Prostate gland (tissue), 2 donors: ENCODE measurements around the gene ZSCAN30. TPM values are rescaled to one million over a fixed set of nuclear protein-coding genes. Genes with fewer than 3 reads are reported as not detected.

ENCODE experiments used
- DNase-seq: peaks from one replicate; pipeline ENCODE4 v3.0.0-alpha.2; 2019; ENCODE audit warnings: low spot score
- H3K27ac ChIP-seq, 2 donors: fragments of 200-600 bp; sonication (generic); 2 replicates each; pipeline ENCODE4 v1.5.1; 2017 to 2019
- H3K27me3 ChIP-seq: fragments of 200-600 bp; sonication (generic); replicated peaks from 2 replicates; pipeline ENCODE4 v1.5.1; 2019; ENCODE audit not compliant: insufficient read depth
- H3K36me3 ChIP-seq, 2 donors: fragments of 200-600 bp; sonication (generic); 1 replicate in 1 of 2; 2 replicates in 1 of 2; pipeline versions ENCODE4 v1.5.1 to v1.8.1; 2017 to 2019
- H3K4me1 ChIP-seq: fragments of 200-600 bp; sonication (generic); replicated peaks from 2 replicates; pipeline ENCODE4 v1.5.1; 2019
- H3K4me3 ChIP-seq, 2 donors: fragments of 200-600 bp; sonication (generic); 2 replicates each; pipeline ENCODE4 v1.5.1; 2017 to 2019
- H3K9me3 ChIP-seq: fragments of 200-600 bp; sonication (generic); 2 replicates; pipeline ENCODE4 v1.5.1; 2017
- CTCF ChIP-seq, 4 experiments: fragments of 200-600 bp in 2 of 4; fragments of 450-650 bp in 2 of 4; sonication (generic) in 2 of 4; IDR thresholded peaks; 1 replicate in 3 of 4; 2 replicates in 1 of 4; pipeline ENCODE4 v1.5.1; 2016 to 2019; ENCODE audit warnings: antibody characterized with exemption in 4 of 4, mild to moderate bottlenecking in 2 of 4, moderate library complexity in 2 of 4
- POLR2A ChIP-seq: fragments of 450-650 bp; IDR thresholded peaks from one replicate; pipeline ENCODE4 v1.6.1; 2016; ENCODE audit warnings: antibody characterized with exemption, mild to moderate bottlenecking
- POLR2AphosphoS5 ChIP-seq: sonication (generic); formaldehyde crosslinking; IDR thresholded peaks from one replicate; pipeline ENCODE4 v1.6.1; 2017; ENCODE audit warnings: antibody characterized with exemption
- whole genome bisulfite sequencing: methylation state at CpG from one replicate; pipeline ENCODE4 v1.1.5; 2018; 5-methylcytosine and 5-hydroxymethylcytosine counted together
- intact Hi-C: fragments of 100-400 bp; cut with DNase I; formaldehyde crosslinking; loops from one replicate; pipeline ENCODE4 v1.14.2; 2022
- total RNA-seq, 2 donors: library from RNA; depleted of rRNA; stranded (reverse); fragments of >200 nt; gene quantifications; one replicate each; pipeline ENCODE4 v1.1.0, GENCODE V29; 2016

The ZSCAN30 gene
- total RNA-seq, 2 donors from 2014 or later, result 18.3 to 21.3 TPM

DNA sequence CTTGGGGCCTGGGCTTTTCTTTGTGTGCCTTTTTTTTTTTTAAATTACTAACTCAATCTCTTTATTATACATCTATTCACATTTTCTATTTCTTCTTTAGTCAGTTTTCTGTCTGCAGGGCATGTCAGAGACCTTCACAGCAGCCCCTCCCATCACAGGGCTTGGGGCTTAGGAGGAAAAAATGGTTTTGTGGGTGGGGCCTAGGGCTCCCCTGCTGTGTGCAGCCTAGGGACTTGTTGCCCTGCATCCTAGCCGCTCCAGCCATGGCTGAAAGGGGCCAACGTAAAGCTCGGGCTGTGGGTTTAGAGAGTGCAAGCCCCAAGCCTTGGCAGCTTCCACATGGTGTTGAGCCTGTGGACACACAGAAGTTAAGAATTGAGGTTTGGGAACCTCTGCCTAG, 13.8 kb downstream of the ZSCAN30 start:
- no peak overlapping the region for H3K27ac ChIP-seq
- intact Hi-C loops, result no loop called here
- WGBS, result 100% methylated on average over 3 of the region's 3 CpGs
- no peak for TF ChIP-seq POLR2A
- TF ChIP-seq POLR2AphosphoS5, result no peak
- TF ChIP-seq CTCF (IDR thresholded peaks at IDR 0.05), result no peak
- H3K4me1 ChIP-seq, result no peaks in the 10 kb centered on the region
- H3K4me3 ChIP-seq, result no peak overlapping the region
- no peaks in the 10 kb centered on the region for H3K9me3 ChIP-seq
- DNase-seq, result no peak
- no peaks in the 10 kb centered on the region for H3K27me3 ChIP-seq
- H3K36me3 ChIP-seq, result no peaks in the 10 kb centered on the region

GRCh38 chr18:35271656-35272055, 18.4 kb downstream of the ZSCAN30 start:
- Histone ChIP-seq H3K36me3 (no peaks in the 10 kb centered on the region), H3K27me3 (no peaks in the 10 kb centered on the region), H3K4me3 (no peak overlapping the region), H3K9me3 (no peaks in the 10 kb centered on the region), H3K27ac (no peak overlapping the region), H3K4me1 (no peaks in the 10 kb centered on the region)
- intact Hi-C loops, result no loop called here
- TF ChIP-seq CTCF (IDR thresholded peaks at IDR 0.05) (no peak), POLR2A (no peak), POLR2AphosphoS5 (no peak)
- no peak for DNase-seq
- WGBS, result 96% methylated on average over 16 of the region's 35 CpGs

- H3K9me3 ChIP-seq, result no peaks in the 10 kb centered on the region
- WGBS, result 94% methylated on average over 2 of the region's 2 CpGs
- no peaks in the 10 kb centered on the region for H3K4me1 ChIP-seq
- no peak overlapping the region for H3K27ac ChIP-seq
- no peak overlapping the region for H3K4me3 ChIP-seq
- TF ChIP-seq POLR2AphosphoS5 (no peak), CTCF (IDR thresholded peaks at IDR 0.05) (no peak), POLR2A (no peak)
- intact Hi-C loops, result no loop called here
- no peaks in the 10 kb centered on the region for H3K27me3 ChIP-seq
- DNase-seq, result no peak
- H3K36me3 ChIP-seq, result no peaks in the 10 kb centered on the region
These were observed 21.2 kb downstream of the ZSCAN30 start for GRCh38 chr18:35268821-35269220.

- Histone ChIP-seq H3K4me1 (no peaks in the 10 kb centered on the region), H3K36me3 (no peaks in the 10 kb centered on the region), H3K4me3 (peak overlapping the region; percentile 50 to 65), H3K27ac (peak overlapping the region; percentile 63 to 71), H3K27me3 (no peaks in the 10 kb centered on the region), H3K9me3 (no peaks in the 10 kb centered on the region)
- intact Hi-C loops, result no loop called here
- 48% methylated on average over 30 of the region's 30 CpGs for WGBS
- no peak for DNase-seq
- TF ChIP-seq CTCF (IDR thresholded peaks at IDR 0.05) (no peak), POLR2AphosphoS5 (no peak), POLR2A (no peak)
These were observed 22.2 kb downstream of the ZSCAN30 start for GRCh38 chr18:35267809-35268208.

- intact Hi-C loops, result no loop called here
- H3K27me3 ChIP-seq, result no peaks in the 10 kb centered on the region
- DNase-seq, result peak; percentile 53
- H3K36me3 ChIP-seq, result no peaks in the 10 kb centered on the region
- H3K27ac ChIP-seq, result peak overlapping the region; percentile 63 to 71
- no peak for TF ChIP-seq POLR2A
- peak; percentile 64 for TF ChIP-seq POLR2AphosphoS5
- TF ChIP-seq CTCF (IDR thresholded peaks at IDR 0.05), result no peak
- no peaks in the 10 kb centered on the region for H3K4me1 ChIP-seq
- no peaks in the 10 kb centered on the region for H3K9me3 ChIP-seq
- peak overlapping the region; percentile 50 to 65 for H3K4me3 ChIP-seq
- WGBS, result 10% methylated on average over 42 of the region's 48 CpGs
These were observed 22.8 kb downstream of the ZSCAN30 start for GRCh38 chr18:35267161-35267651.
